ENCODE results near the gene ATF1.

Gene ATF1

DNA sequence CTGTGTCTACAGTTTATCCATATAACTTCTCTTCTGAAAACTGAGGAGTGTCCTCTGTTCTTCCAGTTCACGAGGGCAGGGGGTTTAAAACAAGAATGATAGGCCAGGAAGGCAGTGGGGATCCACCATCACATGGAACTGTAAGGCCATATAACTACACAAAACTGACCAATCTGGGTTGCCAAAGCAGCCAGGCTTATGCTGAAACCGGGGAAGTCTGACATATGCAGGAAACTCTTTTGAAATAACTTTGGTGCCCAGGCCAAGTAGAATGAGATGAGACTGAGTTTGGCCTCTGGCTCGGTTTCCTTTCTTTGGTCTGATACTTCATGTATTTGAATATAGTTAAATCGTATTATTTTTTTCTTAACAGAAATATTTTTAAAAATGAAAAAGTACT lies 18.0 kb upstream of the ATF1 start:
- DNase-seq, result no peak
- peaks cover 4% of the 10 kb centered on the region for H3K9me3 ChIP-seq (ENCODE audit: severe bottlenecking)
- H3K4me3 ChIP-seq (ENCODE audit: low read depth, low read length), result no peak overlapping the region
- TF ChIP-seq CTCF (IDR thresholded peaks at IDR 0.05; ENCODE audit: low read depth, low read length), result no peak
- no peaks in the 10 kb centered on the region for H3K27me3 ChIP-seq (ENCODE audit: insufficient read depth, low read depth, severe bottlenecking)
- H3K36me3 ChIP-seq, result peaks cover 36% of the 10 kb centered on the region
- no peak overlapping the region for H3K27ac ChIP-seq

GRCh38 chr12:50746431-50746830 lies 17.5 kb upstream of the ATF1 start:
- Histone ChIP-seq H3K27me3 (ENCODE audit: insufficient read depth, low read depth, severe bottlenecking) (no peaks in the 10 kb centered on the region), H3K27ac (no peak overlapping the region), H3K36me3 (peaks cover 30% of the 10 kb centered on the region), H3K9me3 (ENCODE audit: severe bottlenecking) (peaks cover 5% of the 10 kb centered on the region), H3K4me3 (ENCODE audit: low read depth, low read length) (no peak overlapping the region)
- DNase-seq, result no peak
- no peak for TF ChIP-seq CTCF (IDR thresholded peaks at IDR 0.05; ENCODE audit: low read depth, low read length)

DNA sequence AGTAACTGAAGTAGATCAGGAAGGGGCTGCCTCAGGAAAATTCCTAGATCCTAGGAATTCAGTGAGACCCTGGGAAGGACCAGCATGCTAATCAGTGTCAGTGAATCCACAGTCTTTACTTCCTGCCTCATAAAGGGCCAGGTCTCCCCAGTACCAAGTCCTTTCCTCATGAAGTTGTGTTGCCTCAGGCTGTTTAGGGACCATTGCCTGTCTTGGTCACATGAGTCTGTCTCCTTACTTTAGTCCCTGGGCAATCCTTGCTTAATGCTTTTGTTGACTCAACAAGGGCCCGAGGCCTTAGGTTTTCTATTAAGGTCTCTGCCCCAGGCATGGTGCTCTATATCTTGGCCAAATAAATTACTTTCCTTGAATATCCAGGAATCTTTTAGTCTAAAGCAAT lies 16.1 kb upstream of the ATF1 start:
- H3K27ac ChIP-seq, result no peak overlapping the region
- no peak overlapping the region for H3K4me3 ChIP-seq (ENCODE audit: low read depth, low read length)
- peaks cover 21% of the 10 kb centered on the region for H3K36me3 ChIP-seq
- H3K27me3 ChIP-seq (ENCODE audit: insufficient read depth, low read depth, severe bottlenecking), result no peaks in the 10 kb centered on the region
- no peak for TF ChIP-seq CTCF (IDR thresholded peaks at IDR 0.05; ENCODE audit: low read depth, low read length)
- no peak for DNase-seq
- H3K9me3 ChIP-seq (ENCODE audit: severe bottlenecking), result peaks cover 5% of the 10 kb centered on the region

DNA sequence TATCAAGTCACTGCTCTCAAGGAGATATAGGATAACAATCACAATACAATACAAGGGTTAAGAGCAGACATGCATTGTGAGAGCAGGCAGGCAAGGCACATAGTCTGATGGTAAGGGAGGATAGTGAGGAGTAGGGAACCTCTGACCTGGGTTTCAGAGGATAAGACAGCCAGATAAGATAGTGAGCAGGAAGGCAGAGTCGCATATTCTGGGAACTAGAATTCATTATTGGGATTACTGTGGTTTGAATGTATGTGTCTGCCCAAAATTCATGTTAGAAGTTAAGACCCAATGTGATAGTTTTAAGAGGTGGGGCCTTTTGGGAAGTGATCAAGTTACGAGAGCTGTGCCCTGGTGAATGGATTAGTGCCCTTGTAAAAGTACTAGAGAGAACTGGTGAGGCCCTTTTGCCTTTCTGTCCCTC lies 14.4 kb upstream of the ATF1 start:
- no peak for DNase-seq
- Histone ChIP-seq H3K36me3 (peaks cover 17% of the 10 kb centered on the region), H3K27me3 (ENCODE audit: insufficient read depth, low read depth, severe bottlenecking) (no peaks in the 10 kb centered on the region), H3K9me3 (ENCODE audit: severe bottlenecking) (peaks cover 5% of the 10 kb centered on the region), H3K4me3 (ENCODE audit: low read depth, low read length) (no peak overlapping the region), H3K27ac (no peak overlapping the region)
- TF ChIP-seq CTCF (IDR thresholded peaks at IDR 0.05; ENCODE audit: low read depth, low read length), result no peak

DNA sequence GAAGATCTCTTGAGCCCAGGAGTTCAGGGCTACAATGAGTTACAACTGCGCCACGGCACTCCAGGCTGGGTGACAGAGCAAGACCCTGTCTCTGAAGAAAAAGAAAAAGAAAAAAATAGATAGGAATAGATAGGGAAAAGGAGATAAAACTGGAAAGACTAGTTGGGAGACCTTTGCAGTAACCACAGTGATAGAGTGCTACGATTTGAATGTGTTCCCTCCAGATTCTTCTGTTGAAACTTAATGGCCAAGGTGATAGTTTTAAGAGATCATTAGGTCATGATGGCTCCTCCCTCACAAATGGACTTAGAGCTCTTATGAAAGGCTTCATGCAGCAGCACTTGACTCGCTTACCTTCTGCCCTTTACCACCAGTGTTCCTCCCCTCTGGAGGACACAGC lies 13.5 kb upstream of the ATF1 start:
- no peak for TF ChIP-seq CTCF (IDR thresholded peaks at IDR 0.05; ENCODE audit: low read depth, low read length)
- no peak overlapping the region for H3K27ac ChIP-seq
- H3K36me3 ChIP-seq, result peaks cover 17% of the 10 kb centered on the region

GRCh38 chr12:50751948-50752721 lies 11.8 kb upstream of the ATF1 start:
- Histone ChIP-seq H3K27ac (no peak overlapping the region), H3K36me3 (peaks cover 13% of the 10 kb centered on the region), H3K27me3 (ENCODE audit: insufficient read depth, low read depth, severe bottlenecking) (no peaks in the 10 kb centered on the region), H3K9me3 (ENCODE audit: severe bottlenecking) (peaks cover 5% of the 10 kb centered on the region), H3K4me3 (ENCODE audit: low read depth, low read length) (no peak overlapping the region)
- no peak for DNase-seq
- TF ChIP-seq CTCF (IDR thresholded peaks at IDR 0.05; ENCODE audit: low read depth, low read length), result no peak

More for the DNA sequence above, 13.5 kb upstream of the ATF1 start:
- Histone ChIP-seq H3K4me3 (ENCODE audit: low read depth, low read length) (no peak overlapping the region), H3K9me3 (ENCODE audit: severe bottlenecking) (peaks cover 5% of the 10 kb centered on the region), H3K27me3 (ENCODE audit: insufficient read depth, low read depth, severe bottlenecking) (no peaks in the 10 kb centered on the region)
- DNase-seq, result no peak

Measured in WERI-Rb-1 (cell line).